ENCODE measurements around the gene SLC38A3.
A peak's percentile ranks its signal among the peaks of the same experiment; 100 is the strongest.

GRCh38 chr3:50194128-50194902 is 10.8 kb upstream of the SLC38A3 start:
- TF ChIP-seq POLR2A (IDR thresholded peaks at IDR 0.05; ENCODE audit: extremely low read depth, insufficient read length) = no peak
- TF ChIP-seq, protein P1, sequence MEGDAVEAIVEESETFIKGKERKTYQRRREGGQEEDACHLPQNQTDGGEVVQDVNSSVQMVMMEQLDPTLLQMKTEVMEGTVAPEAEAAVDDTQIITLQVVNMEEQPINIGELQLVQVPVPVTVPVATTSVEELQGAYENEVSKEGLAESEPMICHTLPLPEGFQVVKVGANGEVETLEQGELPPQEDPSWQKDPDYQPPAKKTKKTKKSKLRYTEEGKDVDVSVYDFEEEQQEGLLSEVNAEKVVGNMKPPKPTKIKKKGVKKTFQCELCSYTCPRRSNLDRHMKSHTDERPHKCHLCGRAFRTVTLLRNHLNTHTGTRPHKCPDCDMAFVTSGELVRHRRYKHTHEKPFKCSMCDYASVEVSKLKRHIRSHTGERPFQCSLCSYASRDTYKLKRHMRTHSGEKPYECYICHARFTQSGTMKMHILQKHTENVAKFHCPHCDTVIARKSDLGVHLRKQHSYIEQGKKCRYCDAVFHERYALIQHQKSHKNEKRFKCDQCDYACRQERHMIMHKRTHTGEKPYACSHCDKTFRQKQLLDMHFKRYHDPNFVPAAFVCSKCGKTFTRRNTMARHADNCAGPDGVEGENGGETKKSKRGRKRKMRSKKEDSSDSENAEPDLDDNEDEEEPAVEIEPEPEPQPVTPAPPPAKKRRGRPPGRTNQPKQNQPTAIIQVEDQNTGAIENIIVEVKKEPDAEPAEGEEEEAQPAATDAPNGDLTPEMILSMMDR (IDR thresholded peaks at IDR 0.05; ENCODE audit: low read depth, low read length) = peak; percentile 82

Data from NB4 (cell line).